K562 (cell line): ENCODE measurements around the gene FBRS. TPM values are rescaled to one million over a fixed set of nuclear protein-coding genes. Genes with fewer than 3 reads are reported as not detected.

Experiments
- ATAC-seq: fragments of 200-7000 bp; cut with Tn5 transposase; 3 replicates; pipeline ENCODE4 v1.9.1; 2020; ENCODE audit warnings: moderate library complexity
- BruUV-seq: library from RNA; stranded (reverse); fragments of 400-500 nt; replicated peaks from 2 replicates; lab custom pipeline; 2021; lab: Mats Ljungman, UMichigan
- CTCF ChIA-PET: fragments of 300-600 bp; formaldehyde crosslinking; extraction: SDS; loops from one replicate; lab custom pipeline; 2021; ENCODE audit warnings: low intra/inter-chr PET ratio; lab: Yijun Ruan, JAX
- POLR2A ChIA-PET: fragments of 300-600, 350-650 bp; sonication (Branson Sonifier 250); formaldehyde crosslinking; extraction: SDS; loops from one replicate; lab custom pipeline; 2021; ENCODE audit warnings: antibody characterized with exemption, inconsistent platforms; lab: Yijun Ruan, JAX
- DNase-seq, 4 experiments: peaks; one replicate each; pipeline versions ENCODE4 v3.0.0 to v3.0.0-alpha.2; 2011 to 2018; ENCODE audit warnings: low spot score in 3 of 4, mixed read lengths in 3 of 4; ENCODE audit errors: extremely low read depth in 1 of 4
- FAIRE-seq: peaks from 2 replicates; lab custom pipeline; 2011; peaks lifted over from hg19 to GRCh38; lab: Jason Lieb, UNC
- H2AFZ ChIP-seq: 2 replicates; pipeline ENCODE4 v1.6.0; 2011; ENCODE audit warnings: low read depth, low read length, control low read depth, inconsistent platforms
- H3K27ac ChIP-seq: fragments of 200-600 bp; 3 replicates; pipeline ENCODE4 v1.8.0; 2011; ENCODE audit warnings: low read depth, mild to moderate bottlenecking, control low read depth, inconsistent platforms, low read length, moderate library complexity, mixed read lengths; ENCODE audit errors: extremely low read depth
- H3K27me3 ChIP-seq, 2 experiments: fragments of 300-600 bp in 1 of 2; 2 replicates in 1 of 2; 3 replicates in 1 of 2; pipeline versions ENCODE4 v1.6.0 to v1.8.0; 2011; ENCODE audit warnings: inconsistent platforms in 2 of 2, low read length in 2 of 2, mild to moderate bottlenecking in 1 of 2, mixed read lengths in 1 of 2, moderate library complexity in 1 of 2; ENCODE audit not compliant: control insufficient read depth in 2 of 2, insufficient read depth in 2 of 2
- H3K36me3 ChIP-seq: fragments of 300-600 bp; 3 replicates; pipeline ENCODE4 v1.8.0; 2011; ENCODE audit warnings: mild to moderate bottlenecking, low read length, inconsistent platforms; ENCODE audit not compliant: control insufficient read depth, insufficient read depth
- H3K4me1 ChIP-seq, 2 experiments: fragments of 200-600 bp in 1 of 2; replicated peaks in 1 of 2; 2 replicates in 1 of 2; 3 replicates in 1 of 2; pipeline versions ENCODE4 v1.5.1 to v1.8.0; 2011; ENCODE audit warnings: inconsistent platforms in 2 of 2, low read length in 2 of 2, mild to moderate bottlenecking in 1 of 2, mixed read lengths in 1 of 2, moderate library complexity in 1 of 2; ENCODE audit not compliant: control insufficient read depth in 2 of 2, insufficient read depth in 2 of 2
- H3K4me2 ChIP-seq: 2 replicates; pipeline ENCODE4 v1.6.1; 2011; ENCODE audit warnings: low read length, control low read depth, inconsistent platforms, mixed read lengths; ENCODE audit not compliant: insufficient read depth
- H3K4me3 ChIP-seq: fragments of 200-600 bp; sonication (generic), shearing (Covaris generic); 2 replicates; pipeline ENCODE4 v1.5.1; 2016; ENCODE audit warnings: control low read depth, inconsistent platforms
- H3K79me2 ChIP-seq: fragments of 200-600 bp; 3 replicates; pipeline ENCODE4 v1.8.0; 2011; ENCODE audit warnings: low read length, inconsistent platforms; ENCODE audit not compliant: control insufficient read depth, insufficient read depth
- H3K9ac ChIP-seq, 2 experiments: 2 replicates each; pipeline versions ENCODE4 v1.6.0 to v1.6.1; 2011; ENCODE audit warnings: low read depth in 2 of 2, low read length in 2 of 2, control low read depth in 1 of 2, inconsistent platforms in 1 of 2, mild to moderate bottlenecking in 1 of 2, mixed read lengths in 1 of 2; ENCODE audit not compliant: insufficient read depth in 1 of 2
- H3K9me1 ChIP-seq: one replicate; pipeline ENCODE4 v1.6.0; 2011; ENCODE audit warnings: inconsistent platforms, mild to moderate bottlenecking, low read length, moderate library complexity; ENCODE audit not compliant: control insufficient read depth, insufficient read depth
- H3K9me3 ChIP-seq: replicated peaks from 2 replicates; pipeline ENCODE4 v1.5.1; 2011; ENCODE audit warnings: low read depth, low read length, inconsistent platforms; ENCODE audit not compliant: control insufficient read depth, insufficient read depth
- H4K20me1 ChIP-seq: replicated peaks from 2 replicates; pipeline ENCODE4 v1.6.1; 2011; ENCODE audit warnings: low read length, inconsistent platforms, mixed read lengths; ENCODE audit not compliant: control insufficient read depth, insufficient read depth
- ASH1L ChIP-seq: fragments of 450-650 bp; IDR thresholded peaks from 2 replicates; pipeline ENCODE4 v1.6.1; 2018; ENCODE audit warnings: borderline replicate concordance, mild to moderate bottlenecking, low read depth; ENCODE audit not compliant: partially characterized antibody
- E2F8 ChIP-seq: fragments of 450-650 bp; IDR thresholded peaks from 2 replicates; pipeline ENCODE4 v1.7.1; 2018; ENCODE audit warnings: mild to moderate bottlenecking, low read depth; ENCODE audit not compliant: partially characterized antibody
- GTF2F1 ChIP-seq: IDR thresholded peaks from 2 replicates; pipeline ENCODE4 v1.6.1; 2011; ENCODE audit warnings: low read depth, low read length, improper control_type of control experiment
- PHF8 ChIP-seq: fragments of 200-600 bp; sonication (generic); IDR thresholded peaks from 2 replicates; pipeline ENCODE4 v1.6.1; 2012; ENCODE audit warnings: mixed run types, mild to moderate bottlenecking, inconsistent platforms, low read length, moderate library complexity, borderline replicate concordance
- POLR2G ChIP-seq: fragments of 200-400 bp; formaldehyde crosslinking; IDR thresholded peaks from 2 replicates; pipeline ENCODE4 v1.6.1; 2017; ENCODE audit warnings: low read depth, mild to moderate bottlenecking, antibody characterized with exemption, low read length, moderate library complexity
- RBFOX2 ChIP-seq: fragments of 200-400 bp; formaldehyde crosslinking; IDR thresholded peaks from 2 replicates; pipeline ENCODE4 v1.6.1; 2017; ENCODE audit warnings: low read depth, mild to moderate bottlenecking, low read length, moderate library complexity
- RFX5 ChIP-seq: IDR thresholded peaks from 2 replicates; pipeline ENCODE4 v1.6.1; 2011; ENCODE audit warnings: low read depth, mild to moderate bottlenecking, improper control_type of control experiment, low read length
- SIX5 ChIP-seq, 2 experiments: IDR thresholded peaks; 2 replicates each; pipeline ENCODE4 v1.6.1; 2011; ENCODE audit warnings: low read length in 2 of 2, borderline replicate concordance in 1 of 2, low read depth in 1 of 2, mild to moderate bottlenecking in 1 of 2, moderate library complexity in 1 of 2; ENCODE audit not compliant: insufficient read depth in 1 of 2
- WGBS: fragments of 100-300 bp; shearing (Covaris generic); methylation state at CpG from one replicate; pipeline ENCODE4 v1.1.6; 2016; ENCODE audit warnings: low coverage, mixed read lengths; ENCODE audit not compliant: insufficient coverage; ENCODE audit errors: missing lambda C conversion rate; 5-methylcytosine and 5-hydroxymethylcytosine counted together
- in situ Hi-C: fragments of 300-500 bp; cut with MboI; formaldehyde crosslinking; loops from 4 replicates; pipeline ENCODE4 v1.15.0; 2018; ENCODE audit warnings: inconsistent platforms, mixed read lengths
- intact Hi-C: fragments of 100-400 bp; cut with micrococcal nuclease; formaldehyde crosslinking; loops from 2 replicates; pipeline ENCODE4 v1.14.2; 2022
- polyA plus RNA-seq, 8 experiments: library from polyadenylated mRNA; depleted of rRNA in 4 of 8; stranded (reverse) in 5 of 8; unstranded in 3 of 8; fragments of >200 nt; fragmentation: Nextera tagmentation in 2 of 8; fragmentation: Illumina TruSeq in 1 of 8; extraction: Ambion mirVana in 2 of 8; extraction: Trizol in 1 of 8; gene quantifications; 2 replicates each; pipeline versions ENCODE4 v1.2.1 to v1.2.3, GENCODE V29; 2011 to 2014; ENCODE audit warnings: inconsistent platforms in 1 of 8, missing spikeins in 1 of 8
- total RNA-seq, 7 experiments: library from RNA; depleted of rRNA in 6 of 7; stranded (reverse); fragments of >200 nt in 6 of 7; fragmentation: Illumina TruSeq in 2 of 7; extraction: Trizol in 2 of 7; gene quantifications; 2 replicates each; pipeline versions ENCODE4 v1.2.1 to v1.2.3, GENCODE V29; 2011 to 2021; ENCODE audit warnings: low replicate concordance in 1 of 7
- TF ChIP-seq, protein P1 (sequence below): fragments of 450-650 bp; conservative IDR thresholded peaks from 2 replicates; pipeline ENCODE4 v1.6.1; 2016; ENCODE audit warnings: missing genetic modification characterization, low read depth, mild to moderate bottlenecking, control low read depth, missing compliant biosample characterization
- TF ChIP-seq, protein P2 (sequence below), 2 experiments: fragments of 450-650 bp in 1 of 2; sonication (generic) in 1 of 2; formaldehyde crosslinking; conservative IDR thresholded peaks; 2 replicates each; pipeline versions ENCODE4 v1.4.0 to v1.8.1; 2020 to 2022; ENCODE audit warnings: mild to moderate bottlenecking in 1 of 2, missing genetic modification reagents in 1 of 2

Gene FBRS
- total and polyA plus RNA-seq, 9 of the 15 experiments (the other 6 are each of a cell fraction or from before 2014, with no cell fraction given) = 0.32 to 59.5 (median 13.1) TPM

DNA sequence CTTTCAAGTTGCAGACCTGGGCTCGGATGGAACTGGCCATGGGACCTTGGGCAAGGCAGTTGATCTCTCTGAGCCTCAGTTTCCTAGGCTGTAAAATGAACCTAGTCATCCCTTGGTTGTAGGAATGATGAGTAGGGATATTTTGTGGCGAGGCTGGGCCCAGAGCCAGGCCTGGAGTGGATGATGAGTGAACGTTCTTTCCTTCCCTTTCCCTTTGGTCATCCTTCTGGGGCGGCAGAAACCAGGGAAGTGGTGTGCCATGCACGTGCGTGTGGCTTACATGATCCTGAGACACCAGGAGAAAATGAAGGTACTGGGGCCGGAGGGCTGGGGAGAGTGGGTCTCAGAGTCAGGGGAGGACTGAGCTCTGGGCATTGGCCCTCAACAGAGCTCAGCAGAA lies 8.4 kb downstream of the FBRS start (continued):
- TF ChIP-seq, protein P1, sequence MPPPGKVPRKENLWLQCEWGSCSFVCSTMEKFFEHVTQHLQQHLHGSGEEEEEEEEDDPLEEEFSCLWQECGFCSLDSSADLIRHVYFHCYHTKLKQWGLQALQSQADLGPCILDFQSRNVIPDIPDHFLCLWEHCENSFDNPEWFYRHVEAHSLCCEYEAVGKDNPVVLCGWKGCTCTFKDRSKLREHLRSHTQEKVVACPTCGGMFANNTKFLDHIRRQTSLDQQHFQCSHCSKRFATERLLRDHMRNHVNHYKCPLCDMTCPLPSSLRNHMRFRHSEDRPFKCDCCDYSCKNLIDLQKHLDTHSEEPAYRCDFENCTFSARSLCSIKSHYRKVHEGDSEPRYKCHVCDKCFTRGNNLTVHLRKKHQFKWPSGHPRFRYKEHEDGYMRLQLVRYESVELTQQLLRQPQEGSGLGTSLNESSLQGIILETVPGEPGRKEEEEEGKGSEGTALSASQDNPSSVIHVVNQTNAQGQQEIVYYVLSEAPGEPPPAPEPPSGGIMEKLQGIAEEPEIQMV (tag) = no peak
- TF ChIP-seq SIX5 (IDR thresholded peaks at IDR 0.05; ENCODE audit: borderline replicate concordance in 1 of 2, insufficient read depth in 1 of 2, low read depth in 1 of 2, low read length in 2 of 2) = no peak
- TF ChIP-seq, protein P2, sequence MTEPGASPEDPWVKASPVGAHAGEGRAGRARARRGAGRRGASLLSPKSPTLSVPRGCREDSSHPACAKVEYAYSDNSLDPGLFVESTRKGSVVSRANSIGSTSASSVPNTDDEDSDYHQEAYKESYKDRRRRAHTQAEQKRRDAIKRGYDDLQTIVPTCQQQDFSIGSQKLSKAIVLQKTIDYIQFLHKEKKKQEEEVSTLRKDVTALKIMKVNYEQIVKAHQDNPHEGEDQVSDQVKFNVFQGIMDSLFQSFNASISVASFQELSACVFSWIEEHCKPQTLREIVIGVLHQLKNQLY (CRISPR knock-in tag; conservative IDR thresholded peaks at IDR 0.05) = no peak
- TF ChIP-seq GTF2F1 = no peak
- TF ChIP-seq RFX5 = no peak
- no peak for TF ChIP-seq PHF8
- TF ChIP-seq, all 486 proteins: peak for 0

GRCh38 chr16:30667361-30667905 lies 9.2 kb downstream of the FBRS start:
- intact Hi-C loops (no loop called here), in situ Hi-C loops (no loop called here)
- H2AFZ ChIP-seq = no peak overlapping the region
- H4K20me1 ChIP-seq = 0 out of 2 replicates have a peak, but pooled peaks cover 7% of the 10 kb centered on the region
- POLR2A ChIA-PET = interaction anchor here (0.6 to 1.5 kb wide), 3 partner anchors 9 to 35 kb away, joined by 3 to 6 read pairs (median 3); no protein-coding TSS in a partner anchor
- H3K27ac ChIP-seq = no peak overlapping the region
- BruUV-seq = no TSS peak
- no peak for FAIRE-seq
- WGBS = 94% methylated on average over 10 of the region's 11 CpGs
- peaks cover 82% of the 10 kb centered on the region; the same call in 2 of the 3 replicates for H3K36me3 ChIP-seq
- peak overlapping the region in 1 of 2 experiments; percentile 53; a peak in 1 of 4 replicates for H3K9ac ChIP-seq
- peaks cover 0 to 27% of the 10 kb centered on the region in 2 experiments; a peak in 2 of 5 replicates for H3K4me1 ChIP-seq
- TF ChIP-seq RBFOX2 (peak; percentile 53; the same call in 1 of the 2 replicates), POLR2G (peak; percentile 42; the same call in 1 of the 2 replicates), ASH1L (no peak), E2F8 (no peak)
- TF ChIP-seq, all 486 proteins: peak for 2
- CTCF ChIA-PET = no interaction called here
- peaks cover 15% of the 10 kb centered on the region for H3K79me2 ChIP-seq
- no peaks in the 10 kb centered on the region for H3K27me3 ChIP-seq
- ATAC-seq = no peak
- H3K4me2 ChIP-seq = no peak overlapping the region
- no peaks in the 10 kb centered on the region for H3K9me1 ChIP-seq
- DNase-seq = peak in 1 of 4 experiments; percentile 3
- H3K9me3 ChIP-seq = no peaks in the 10 kb centered on the region
- H3K4me3 ChIP-seq = no peak overlapping the region
